GM18526 (cell line): ENCODE measurements around the gene NCOA3.

Experiments
- POLR2A ChIP-seq: IDR thresholded peaks from 3 replicates; pipeline ENCODE4 v1.6.1; 2011; ENCODE audit not compliant: insufficient read length; ENCODE audit errors: extremely low read depth

NCOA3 gene

GRCh38 chr20:47654370-47654769 is 152.7 kb downstream of the NCOA3 start:
- TF ChIP-seq POLR2A = no peak

GRCh38 chr20:47655635-47656034 is 153.9 kb downstream of the NCOA3 start:
- TF ChIP-seq POLR2A = no peak

- TF ChIP-seq POLR2A = no peak
These were observed 154.6 kb downstream of the NCOA3 start for GRCh38 chr20:47656318-47656717.

GRCh38 chr20:47659904-47660601 is 158.4 kb downstream of the NCOA3 start:
- TF ChIP-seq POLR2A = no peak

- no peak for TF ChIP-seq POLR2A
These were observed 158.9 kb downstream of the NCOA3 start for GRCh38 chr20:47660602-47660905.

- TF ChIP-seq POLR2A = no peak
These were observed 159.5 kb downstream of the NCOA3 start for GRCh38 chr20:47660983-47661700.

- TF ChIP-seq POLR2A = no peak
These were observed 160.0 kb downstream of the NCOA3 start for GRCh38 chr20:47661714-47662113.

- TF ChIP-seq POLR2A = no peak
These were observed 161.0 kb downstream of the NCOA3 start for GRCh38 chr20:47662483-47663353.

GRCh38 chr20:47663354-47664067 is 161.8 kb downstream of the NCOA3 start:
- no peak for TF ChIP-seq POLR2A

- no peak for TF ChIP-seq POLR2A
These were observed 162.4 kb downstream of the NCOA3 start for GRCh38 chr20:47664068-47664437.

- no peak for TF ChIP-seq POLR2A
These were observed 163.1 kb downstream of the NCOA3 start for GRCh38 chr20:47664744-47665143.

- TF ChIP-seq POLR2A = no peak
These were observed 163.7 kb downstream of the NCOA3 start for GRCh38 chr20:47665221-47665991.

- no peak for TF ChIP-seq POLR2A
These were observed 164.6 kb downstream of the NCOA3 start for GRCh38 chr20:47666304-47666703.

GRCh38 chr20:47667086-47667485 is 165.4 kb downstream of the NCOA3 start:
- TF ChIP-seq POLR2A = no peak

GRCh38 chr20:47667531-47668312 is 166.0 kb downstream of the NCOA3 start:
- no peak for TF ChIP-seq POLR2A
